Activated gamma-delta T cell treated with anti-CD3 and anti-CD28 coated beads, Interleukin-2, amount 50 U/mL, for 16 hours (primary cell): ENCODE data around the gene TGM1.

Experiments used
- DNase-seq: peaks from one replicate; pipeline ENCODE4 v3.0.0-alpha.2; 2020; ENCODE audit warnings: low read depth

TGM1 gene

DNA sequence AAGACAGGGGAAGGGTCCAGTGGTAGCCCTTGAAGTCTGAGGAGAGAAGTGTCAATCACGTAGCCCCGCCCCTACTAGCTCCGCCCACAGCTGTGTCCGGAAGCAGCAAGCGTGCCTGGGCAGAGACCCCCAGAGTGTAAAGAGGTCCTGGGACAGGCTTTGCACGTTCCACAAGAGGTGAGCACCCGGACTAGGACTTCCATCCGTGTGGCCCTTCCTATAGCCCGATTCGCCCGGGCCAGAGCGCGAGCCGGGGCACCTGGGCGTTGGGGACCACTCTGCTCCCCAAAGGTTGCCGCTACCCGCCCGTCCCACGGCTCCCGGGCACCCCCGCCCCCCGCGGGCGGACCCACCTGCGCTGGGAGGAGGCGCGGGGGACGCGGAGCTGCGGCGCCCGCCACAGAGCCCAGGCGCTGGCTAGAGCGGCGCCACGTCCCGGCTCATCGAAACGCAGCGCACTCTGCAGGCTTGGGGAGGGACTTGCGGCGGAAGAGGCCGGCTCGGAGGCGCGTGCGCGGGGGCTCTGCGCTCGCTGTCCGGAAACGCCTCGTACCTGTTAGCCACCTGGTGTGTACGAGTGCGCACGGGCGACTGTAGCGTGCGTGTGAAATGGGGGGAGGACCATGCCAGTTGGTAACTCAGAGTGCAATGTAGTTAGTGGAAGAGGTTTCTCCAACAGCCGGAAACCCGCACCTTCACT is 8.3 kb upstream of the TGM1 start, which contains the start of gene RABGGTA:
Gene RABGGTA (minus strand): TSS at position 464 of the 700 bp plus-strand sequence. CDS start 482 bp downstream, outside the sequence.
- DNase-seq: peak; percentile 82

DNA sequence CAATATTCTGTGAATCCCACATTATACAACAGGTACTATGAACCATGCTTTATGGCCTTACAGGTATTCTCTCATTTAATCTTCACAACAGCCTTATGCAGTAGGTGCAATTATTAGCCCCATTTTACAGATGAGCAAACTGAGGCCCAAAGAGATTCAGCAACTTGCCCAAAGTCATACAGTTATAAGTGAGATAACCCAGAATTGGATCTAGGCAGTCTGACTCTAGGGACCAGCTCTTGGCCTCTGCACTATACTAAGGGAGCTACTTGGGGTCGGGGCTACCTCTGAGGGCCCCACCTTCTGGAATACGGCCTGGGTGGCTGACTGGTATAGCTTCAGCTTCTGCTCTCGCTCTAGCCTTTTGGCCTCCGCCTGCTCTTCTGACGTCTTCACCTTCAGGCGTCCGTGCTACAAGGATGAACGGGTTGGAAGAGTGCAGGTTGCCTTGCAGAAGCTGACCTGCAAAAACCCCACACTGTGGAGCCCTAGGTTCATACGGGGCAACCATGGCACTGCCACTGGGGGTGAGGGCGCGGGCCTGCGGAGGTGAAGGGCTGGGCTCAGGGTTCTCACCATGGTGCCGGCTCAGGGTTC is 7.7 kb upstream of the TGM1 start:
- DNase-seq: no peak

DNA sequence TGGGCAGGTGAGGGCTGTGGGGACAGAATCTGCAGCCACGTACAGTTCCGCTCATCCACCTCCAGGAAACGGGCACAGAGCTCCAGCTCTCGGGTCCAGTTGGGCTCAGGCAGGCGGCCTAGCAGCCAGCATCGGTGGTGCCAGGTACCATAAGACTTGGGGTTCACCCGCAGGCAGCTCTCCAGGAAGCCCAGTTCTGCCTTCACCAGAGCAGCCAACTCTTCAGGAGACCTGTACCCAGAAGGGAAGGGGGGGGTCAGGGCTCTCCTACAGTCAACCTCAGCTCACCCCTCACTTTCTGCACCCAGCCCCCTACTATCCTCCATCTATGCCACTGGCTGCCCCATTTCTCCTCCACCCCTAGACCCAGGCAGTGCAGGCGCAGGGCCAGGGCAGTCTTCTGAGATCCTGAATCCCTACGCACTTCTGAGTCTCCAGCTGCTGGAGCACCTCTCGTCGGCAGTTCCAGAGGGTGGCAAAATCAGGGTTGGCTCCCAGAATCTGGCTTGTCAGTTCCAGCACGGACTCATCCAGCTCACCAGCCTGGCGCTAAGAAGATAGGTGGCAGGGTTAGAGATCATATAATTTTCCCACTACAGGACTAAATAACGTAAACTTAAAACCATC is 7.0 kb upstream of the TGM1 start:
- DNase-seq: no peak

DNA sequence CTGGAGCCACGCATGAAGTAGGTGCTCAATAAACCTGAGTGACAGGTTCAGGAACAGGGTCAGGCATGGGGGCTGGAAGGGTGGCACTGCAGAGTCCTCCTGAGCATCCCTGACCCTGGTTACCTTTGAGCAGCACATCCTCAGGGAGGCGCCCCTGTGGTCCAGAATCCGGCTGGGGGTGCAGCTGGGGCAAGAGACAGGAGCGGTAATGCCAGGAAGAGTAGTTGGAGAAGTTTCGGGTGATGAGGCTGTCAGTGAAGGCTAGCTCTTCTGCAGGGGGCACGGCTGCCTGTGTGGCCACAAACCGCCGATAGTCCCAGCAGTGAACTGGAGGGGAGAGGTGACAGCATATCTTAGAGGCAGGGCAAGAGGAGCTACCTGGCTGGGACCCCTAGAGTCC is 6.4 kb upstream of the TGM1 start:
- DNase-seq: no peak

DNA sequence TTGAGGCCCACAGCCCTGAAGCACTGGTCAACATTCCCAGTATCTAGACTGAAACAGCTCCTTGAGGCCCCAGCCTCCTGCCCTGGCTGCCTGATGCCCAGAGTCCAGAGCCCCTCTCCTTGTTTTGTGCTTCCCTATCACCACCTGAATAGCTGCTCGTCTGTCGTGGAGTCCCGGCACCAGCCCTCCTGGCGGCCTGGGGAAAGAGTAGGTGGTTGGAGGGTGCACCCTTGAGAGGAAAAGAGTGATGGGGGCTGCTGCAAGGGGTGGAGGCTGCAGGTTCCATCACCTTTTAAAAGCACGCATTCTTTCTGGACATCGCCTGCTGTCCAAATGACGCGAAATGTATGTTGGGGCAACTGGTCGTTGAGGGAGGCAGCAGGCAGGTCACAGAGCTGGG is 5.2 kb upstream of the TGM1 start:
- no peak for DNase-seq

DNA sequence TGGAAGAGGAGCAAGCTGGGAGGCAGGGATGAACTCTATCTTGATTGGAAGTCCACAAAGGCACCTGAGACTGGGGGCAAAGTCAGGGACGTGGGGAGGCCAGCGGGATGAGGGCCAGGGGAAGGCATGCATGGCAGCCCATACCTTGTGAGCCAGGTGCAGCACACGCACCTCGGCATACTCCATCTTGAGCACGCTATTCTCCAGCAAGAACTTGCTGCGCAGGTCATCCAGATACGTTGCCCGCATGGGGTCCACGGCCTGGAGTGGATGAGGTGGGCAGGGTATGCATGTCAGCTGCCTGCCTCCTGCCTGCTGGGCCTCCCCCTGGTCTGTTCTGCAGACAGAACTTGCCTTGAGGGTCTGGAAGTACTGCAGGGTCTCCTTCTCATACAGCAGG is 4.5 kb upstream of the TGM1 start:
- no peak for DNase-seq

DNA sequence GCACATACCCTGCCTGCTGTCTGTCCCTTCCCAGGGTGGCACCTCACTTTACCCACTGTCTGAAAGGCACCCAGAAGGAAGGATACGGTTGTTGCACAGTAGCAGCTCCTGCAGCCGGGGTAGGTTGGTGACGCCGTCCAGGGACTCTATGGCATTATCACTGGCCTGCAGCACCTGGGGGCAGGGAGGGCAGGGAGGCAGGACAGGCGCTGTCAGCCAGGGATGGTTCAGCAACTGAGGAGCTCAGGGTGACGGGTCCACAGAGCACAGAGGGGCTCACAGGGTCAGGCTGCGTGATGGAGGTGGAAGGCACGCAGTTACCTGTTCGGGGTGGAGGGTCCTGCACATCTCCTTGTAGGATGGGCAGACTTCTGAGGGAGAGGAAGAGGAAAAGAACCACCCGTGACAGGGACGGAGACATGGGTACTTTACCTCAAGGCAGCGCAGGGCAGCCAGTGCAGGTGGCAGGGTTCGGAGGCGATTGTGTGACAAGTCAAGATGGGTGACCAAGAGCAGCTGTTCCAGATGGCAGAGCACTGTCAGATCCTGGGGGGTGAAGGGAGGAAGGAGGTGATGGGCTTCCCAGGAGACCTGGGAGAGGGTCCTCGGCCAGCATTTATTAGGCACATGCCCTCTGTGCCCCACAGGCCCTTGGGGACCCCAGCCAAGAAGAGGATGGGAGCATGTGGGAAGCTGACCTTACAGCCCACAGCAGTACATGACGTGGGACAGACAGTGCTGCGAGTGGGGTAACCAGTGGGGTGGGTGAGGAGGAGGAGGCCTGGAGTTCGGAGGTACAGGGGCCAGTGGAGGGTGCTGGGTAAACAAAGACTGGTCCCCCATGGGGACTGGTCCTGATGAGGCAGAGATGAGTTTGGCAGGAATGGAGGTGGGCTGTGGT is 3.6 kb upstream of the TGM1 start:
- DNase-seq: no peak

DNA sequence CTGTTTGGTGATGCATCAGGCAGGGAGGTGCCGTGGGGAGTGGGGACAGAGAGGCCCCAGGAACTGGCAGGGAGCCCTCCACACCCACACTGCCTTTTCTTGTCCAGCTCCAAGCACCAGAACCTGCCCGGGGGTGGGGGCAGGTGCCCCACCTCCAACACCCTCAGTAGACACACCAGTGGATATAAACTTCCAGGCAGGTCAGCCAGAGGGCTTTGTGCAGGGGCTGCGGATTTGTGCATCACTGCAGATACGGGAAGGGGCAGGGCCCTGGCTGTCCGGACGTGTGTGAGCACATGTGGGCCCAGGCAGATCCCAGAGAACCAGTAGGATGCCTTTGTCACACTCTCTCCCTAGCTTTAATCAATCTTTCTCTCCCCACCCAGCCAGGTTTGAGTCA is 1.3 kb upstream of the TGM1 start:
- no peak for DNase-seq

DNA sequence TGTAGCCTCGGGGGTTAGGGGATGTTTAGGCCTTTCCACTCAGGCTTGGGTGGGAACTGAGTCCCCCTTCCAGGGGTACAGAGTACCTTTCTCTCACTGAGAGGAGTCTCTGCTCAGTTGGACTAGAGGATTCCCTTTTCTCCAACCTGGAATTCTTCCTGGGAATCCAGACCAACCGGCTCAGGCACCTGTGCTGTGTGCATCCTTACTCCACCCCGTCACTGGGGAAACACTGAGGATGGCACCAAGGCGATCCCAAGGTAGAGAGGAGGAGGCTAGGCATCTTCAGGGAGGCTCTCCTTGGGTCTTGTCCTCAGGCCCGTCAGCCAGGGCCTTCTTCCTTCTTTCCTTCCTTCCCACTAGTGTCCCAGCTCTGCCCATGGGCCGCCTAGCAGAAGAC is 871 bp upstream of the TGM1 start:
- no peak for DNase-seq

DNA sequence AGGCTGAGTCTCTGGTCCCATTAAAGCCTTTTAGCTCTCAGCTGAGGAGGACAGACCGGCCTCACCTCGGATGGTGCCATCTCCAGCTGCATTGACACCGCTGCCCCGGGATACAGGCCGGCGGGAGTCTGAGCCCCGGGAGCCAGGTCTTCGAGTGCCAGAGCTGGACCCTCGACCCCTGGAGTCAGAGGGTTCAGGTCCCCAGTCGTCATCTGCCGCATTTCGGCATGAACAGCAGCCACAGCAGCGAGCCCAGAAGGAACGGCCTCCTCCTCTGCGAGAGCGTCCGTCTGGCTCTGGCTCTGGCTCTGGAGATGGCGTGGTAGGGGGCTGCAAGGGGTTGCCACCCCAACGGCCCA is 1.0 kb downstream of the TGM1 start:
- DNase-seq: no peak

DNA sequence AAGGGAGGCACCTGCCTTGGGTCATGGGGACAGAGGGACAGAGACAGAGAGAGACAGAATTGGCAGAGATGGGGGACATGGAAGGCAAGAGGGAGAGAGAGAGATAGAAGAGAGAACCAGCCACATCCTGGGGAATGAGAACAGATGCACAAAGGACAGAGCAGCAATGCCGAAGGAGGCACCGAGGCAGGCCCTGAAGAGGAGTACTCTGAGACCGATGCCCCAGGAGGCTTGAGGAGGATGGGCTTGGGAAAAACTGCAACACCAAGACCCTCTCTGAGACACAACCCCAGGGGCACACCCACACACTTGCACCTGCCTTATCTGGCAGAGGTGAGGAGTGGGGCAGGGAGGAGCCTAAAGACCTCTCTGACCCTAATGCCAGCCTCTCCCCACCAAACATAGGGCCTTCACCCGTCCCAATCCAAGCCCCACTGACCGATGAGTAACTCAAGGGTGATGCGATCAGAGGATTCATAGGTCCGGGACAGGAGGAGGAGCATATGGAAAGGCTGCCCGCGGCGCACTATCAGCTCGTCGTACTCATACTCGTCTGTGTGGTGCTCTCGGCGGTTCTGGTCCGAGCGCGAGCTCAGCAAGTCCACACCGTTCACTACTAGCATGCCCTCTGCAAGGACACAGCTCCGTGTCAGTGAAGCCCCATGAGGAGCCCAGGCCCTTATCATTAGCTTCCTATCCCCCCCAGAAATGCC is 1.6 kb downstream of the TGM1 start:
- DNase-seq: no peak

DNA sequence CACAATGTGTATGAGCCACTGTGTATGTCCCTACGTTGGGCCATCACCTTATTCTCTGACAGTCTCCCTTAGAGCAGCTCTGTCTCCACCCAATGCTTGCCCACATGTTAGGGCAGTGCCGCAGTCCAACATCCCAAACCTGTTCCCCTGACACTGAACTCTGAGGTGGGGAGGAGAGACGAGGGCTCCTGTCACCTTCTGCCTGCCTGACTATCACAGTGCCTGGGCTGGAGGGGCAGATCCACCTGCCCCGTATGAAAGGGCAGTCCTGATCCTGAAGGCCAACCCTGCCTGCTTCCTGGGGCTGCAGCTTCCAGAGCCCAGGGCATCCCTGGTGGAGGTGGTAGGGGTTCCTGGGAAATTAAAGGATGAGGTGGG is 2.2 kb downstream of the TGM1 start:
- no peak for DNase-seq

DNA sequence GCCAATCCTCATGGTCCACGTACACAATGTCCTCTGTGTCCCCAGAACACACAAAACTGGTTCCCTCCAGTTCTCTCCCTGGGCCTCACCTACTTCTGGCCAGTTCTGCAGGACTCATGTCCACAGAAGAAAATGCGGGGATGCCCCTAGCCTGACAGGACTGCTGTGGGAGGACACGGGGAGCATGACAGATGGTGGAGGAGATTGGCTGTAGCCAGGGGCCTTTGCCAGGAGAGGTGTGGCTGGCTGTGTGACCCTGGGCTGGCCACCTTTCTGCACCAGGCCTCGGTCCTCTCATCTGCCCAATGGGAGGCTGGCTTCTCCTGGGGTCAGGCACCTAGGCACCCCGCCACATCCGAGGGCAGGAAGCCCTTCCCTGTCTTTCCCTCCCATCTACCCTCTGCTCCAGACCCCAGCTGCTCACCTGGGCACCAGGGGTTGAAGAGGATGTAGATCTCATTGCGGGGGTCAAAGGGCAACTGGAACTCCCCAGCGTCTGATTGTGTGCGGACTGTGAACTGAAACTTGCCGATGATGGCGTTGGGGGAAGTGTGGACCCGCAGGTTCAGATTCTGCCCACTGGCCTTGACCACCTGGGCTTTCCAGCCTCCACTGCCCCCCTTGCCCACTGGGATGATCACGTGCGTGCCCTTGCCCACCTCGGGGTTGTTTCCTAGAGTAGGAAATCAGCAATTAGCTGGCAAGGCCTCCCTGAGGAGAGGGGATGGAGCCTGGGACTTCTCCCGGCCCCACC is 2.8 kb downstream of the TGM1 start:
- no peak for DNase-seq

DNA sequence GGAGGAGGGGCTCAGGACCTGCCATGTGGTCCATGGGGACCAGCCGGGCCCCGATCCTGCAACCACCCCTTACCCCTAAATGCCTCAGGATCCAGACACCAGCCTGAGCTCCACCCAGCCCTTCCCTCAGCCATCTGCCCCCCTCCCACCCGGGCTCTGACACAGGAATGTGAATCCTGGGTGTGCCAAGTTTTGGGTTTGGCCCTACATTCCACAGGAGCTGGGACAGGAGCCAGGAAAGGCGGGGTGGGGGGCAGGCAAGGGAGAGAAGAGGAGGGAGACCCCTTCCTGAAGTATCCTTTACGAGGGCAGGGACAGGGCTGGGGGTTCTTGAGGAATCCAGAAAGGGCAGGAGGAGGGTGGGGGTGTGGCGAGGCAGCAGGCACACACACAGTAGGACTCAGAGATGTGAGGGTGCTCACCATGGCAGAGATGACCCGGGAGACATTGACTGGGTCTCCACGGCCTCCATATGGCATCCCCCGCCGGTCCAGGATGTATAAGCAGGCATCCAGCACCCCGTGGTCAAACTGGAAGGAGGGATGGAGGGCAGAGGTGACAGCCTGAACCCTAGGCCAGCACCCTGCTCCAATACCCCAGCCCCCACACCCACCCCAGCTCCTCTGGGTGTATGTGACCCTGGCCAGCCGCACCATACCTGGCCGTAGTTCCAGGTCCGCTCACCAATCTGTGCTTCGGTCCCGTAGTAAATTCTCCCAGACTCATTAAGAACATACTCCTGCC is 3.5 kb downstream of the TGM1 start:
- DNase-seq: no peak

DNA sequence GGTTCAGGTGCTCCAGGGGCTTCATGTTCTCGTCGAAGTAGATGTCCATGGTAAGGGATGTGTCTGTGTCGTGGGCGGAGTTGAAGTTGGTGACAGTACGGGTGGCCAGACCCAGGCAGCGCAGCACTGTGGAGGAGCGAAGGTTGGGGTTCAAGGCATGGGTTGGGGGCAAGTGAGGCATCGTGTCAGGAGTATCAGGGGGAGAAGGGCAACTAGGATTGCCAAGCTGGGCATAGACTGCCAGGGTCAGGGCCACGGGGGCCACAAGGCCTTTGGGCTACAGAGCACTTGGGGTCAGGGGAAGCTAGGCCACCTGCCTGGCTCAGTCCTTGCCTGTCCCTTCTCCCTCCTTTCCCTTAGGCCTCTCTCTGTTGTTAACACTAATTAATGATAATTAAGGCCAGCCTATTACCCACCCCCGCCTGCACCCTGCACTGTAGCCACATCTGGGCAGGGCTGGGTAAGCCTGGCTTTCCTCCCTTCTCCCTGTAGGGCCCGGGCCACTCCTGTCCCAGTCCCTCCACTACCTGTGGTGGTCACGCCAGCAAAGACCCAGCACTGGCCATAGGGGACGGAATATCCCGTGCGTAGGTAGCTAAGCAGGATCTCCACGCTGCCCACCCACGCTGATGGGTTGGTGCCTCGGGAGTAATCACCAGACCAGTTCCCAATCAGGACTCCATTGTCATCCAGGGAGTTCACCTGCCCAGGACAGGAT is 4.3 kb downstream of the TGM1 start:
- no peak for DNase-seq

DNA sequence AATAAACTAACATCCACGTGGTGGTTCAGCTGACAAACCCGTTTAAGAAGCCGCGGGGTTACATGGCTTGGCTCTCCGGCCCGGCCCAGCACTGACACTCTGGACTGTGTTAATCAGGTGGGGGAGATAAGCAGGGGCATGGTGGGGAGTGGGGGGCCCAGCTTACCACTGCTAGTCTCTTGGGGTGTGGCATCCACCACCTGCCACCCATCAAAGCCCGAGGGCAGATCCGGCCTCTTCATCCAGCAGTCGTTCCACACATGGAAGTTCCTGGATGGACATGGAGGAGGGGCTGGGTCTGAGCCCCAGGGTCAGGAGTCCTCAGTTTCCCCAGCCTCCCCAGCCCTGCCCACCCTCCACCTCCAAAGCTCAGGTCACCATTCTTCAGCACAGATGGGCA is 4.9 kb downstream of the TGM1 start:
- DNase-seq: no peak

DNA sequence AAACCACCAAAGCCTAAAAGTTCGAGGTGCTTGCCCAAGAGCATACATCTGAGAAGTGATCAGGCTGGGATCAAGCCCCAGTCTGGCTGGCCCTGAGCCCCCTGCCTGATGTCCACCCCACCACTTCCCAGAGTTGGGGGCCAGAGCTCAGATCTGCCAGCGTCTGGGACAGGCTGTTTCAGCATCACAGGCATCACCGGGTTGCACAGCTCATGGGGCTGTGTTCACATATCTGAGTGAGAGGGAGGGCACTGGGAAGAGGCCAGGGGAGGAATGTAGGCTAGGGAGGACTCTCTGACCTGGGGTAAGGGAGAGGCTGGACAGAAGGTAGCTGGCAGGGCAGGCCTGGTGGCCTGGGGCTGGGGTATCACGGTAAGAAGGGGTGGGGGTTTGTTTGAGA is 6.0 kb downstream of the TGM1 start:
- DNase-seq: no peak

DNA sequence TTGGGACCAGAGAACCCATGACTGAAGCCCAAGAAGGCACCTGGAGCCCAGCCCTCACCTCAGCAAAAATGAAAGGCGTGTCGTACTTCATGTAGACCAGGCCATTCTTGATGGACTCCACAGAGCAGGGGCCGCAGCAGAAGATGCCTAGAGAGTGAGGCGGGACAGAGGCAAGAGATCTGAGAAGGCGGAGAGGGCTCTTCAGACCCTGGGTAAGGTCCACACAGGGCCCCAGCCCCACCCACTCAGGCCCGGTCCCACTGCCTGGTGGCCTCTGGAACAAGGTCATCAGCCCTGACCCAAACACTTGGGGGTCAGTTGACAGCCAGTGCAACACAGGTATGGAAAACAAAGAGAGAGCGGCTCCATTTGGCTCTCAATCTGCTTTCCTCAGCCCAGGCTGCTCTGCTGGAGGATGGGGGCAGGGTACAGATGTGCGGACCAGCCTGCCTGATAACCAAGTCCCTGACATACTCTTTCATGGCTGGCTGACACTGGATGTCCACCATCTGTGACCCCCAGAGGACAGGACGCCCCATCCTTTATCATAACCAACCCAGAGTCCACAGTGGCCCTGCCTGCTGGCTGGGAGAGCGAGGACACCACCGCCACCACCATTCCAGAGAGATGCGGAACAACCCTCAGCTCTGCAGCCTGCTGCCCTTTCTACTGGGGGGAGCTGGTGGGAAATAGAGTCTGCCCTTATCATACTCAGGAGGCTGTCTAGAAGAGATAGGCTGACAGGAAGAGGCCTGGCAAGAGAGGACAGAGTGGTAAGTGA is 6.9 kb downstream of the TGM1 start:
- DNase-seq: no peak

DNA sequence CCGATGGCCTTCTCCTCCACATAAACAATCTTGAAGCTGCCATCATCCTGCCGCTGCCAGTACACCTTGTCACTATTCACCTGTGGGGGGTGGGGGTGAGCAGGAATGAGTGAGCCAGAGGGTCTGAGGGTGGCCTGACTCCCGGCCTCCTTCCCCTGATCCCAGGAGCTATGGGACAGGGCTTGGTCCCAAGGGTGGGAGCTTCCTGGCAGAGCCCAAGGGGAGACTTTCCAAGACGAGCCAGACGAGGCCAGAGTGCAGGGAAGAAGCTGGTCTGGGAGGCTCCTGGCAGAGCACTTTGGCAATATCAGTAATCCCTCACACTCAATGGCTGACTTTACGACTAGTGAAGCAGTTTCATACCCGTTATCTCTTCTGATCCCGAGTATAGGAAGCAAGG is 7.5 kb downstream of the TGM1 start:
- DNase-seq: no peak
